ENCODE measurements around the gene MPDZ.

MPDZ gene

DNA sequence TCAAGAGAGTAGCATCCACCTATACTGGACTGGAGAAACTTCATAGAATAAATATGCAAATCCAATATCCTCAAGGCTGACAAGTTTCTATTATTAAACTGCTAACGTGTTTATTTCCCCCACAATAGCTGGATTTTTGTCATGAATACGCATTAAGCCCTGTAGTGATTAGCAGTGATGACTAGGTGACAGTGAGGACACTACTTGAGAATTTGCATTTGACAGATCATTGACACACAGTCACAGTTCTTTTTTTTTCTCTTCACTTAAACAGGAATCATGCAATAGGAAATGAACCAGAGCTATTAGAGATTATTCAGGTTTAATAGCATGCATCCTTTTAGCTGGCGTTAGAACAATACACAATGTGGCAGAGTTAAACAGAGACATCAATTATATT, 35.3 kb downstream of the MPDZ start:
- DNase-seq, result no peak
- Histone ChIP-seq H3K9ac (ENCODE audit: low read length) (no peak overlapping the region), H3K18ac (ENCODE audit: low read length) (no peak overlapping the region), H3K27ac (ENCODE audit: low read depth, low read length) (no peak overlapping the region), H3K23ac (ENCODE audit: low read length) (no peak overlapping the region), H3K79me2 (ENCODE audit: control insufficient read depth, insufficient read depth, low read length, poor library complexity) (no peaks in the 10 kb centered on the region), H3K9me3 (ENCODE audit: insufficient read depth, low read depth, low read length) (no peaks in the 10 kb centered on the region), H2AFZ (ENCODE audit: insufficient read depth, low read length, poor library complexity) (no peak overlapping the region), H3K36me3 (ENCODE audit: control insufficient read depth in 1 of 2, insufficient read depth in 2 of 2, low read length in 2 of 2) (peaks cover 6 to 8% of the 10 kb centered on the region in 2 experiments), H4K91ac (ENCODE audit: low read depth, low read length) (no peak overlapping the region), H2BK120ac (ENCODE audit: insufficient read depth, low read length, poor library complexity) (no peak overlapping the region), H2AK5ac (ENCODE audit: low read length) (no peak overlapping the region), H2BK5ac (ENCODE audit: low read depth, low read length, poor library complexity) (no peak overlapping the region), H3K4me1 (ENCODE audit: control insufficient read depth in 1 of 2, insufficient read depth in 2 of 2, low read length in 2 of 2) (no peaks in the 10 kb centered on the region), H3K27me3 (ENCODE audit: insufficient read depth, low read length) (no peaks in the 10 kb centered on the region), H3K79me1 (ENCODE audit: low read length) (no peaks in the 10 kb centered on the region), H3K4me3 (ENCODE audit: low read depth, low read length) (no peak overlapping the region), H2BK12ac (ENCODE audit: low read length) (no peak overlapping the region), H4K8ac (ENCODE audit: low read depth, low read length) (no peak overlapping the region), H3K4me2 (ENCODE audit: low read length) (no peak overlapping the region), H4K12ac (ENCODE audit: low read depth, low read length) (no peak overlapping the region), H3K4ac (ENCODE audit: low read depth, low read length) (no peak overlapping the region), H3K14ac (ENCODE audit: low read length) (no peak overlapping the region)
- no CpG with 5 or more reads among the region's 3 CpGs for WGBS (ENCODE audit: extremely low coverage, insufficient coverage, insufficient read length)

DNA sequence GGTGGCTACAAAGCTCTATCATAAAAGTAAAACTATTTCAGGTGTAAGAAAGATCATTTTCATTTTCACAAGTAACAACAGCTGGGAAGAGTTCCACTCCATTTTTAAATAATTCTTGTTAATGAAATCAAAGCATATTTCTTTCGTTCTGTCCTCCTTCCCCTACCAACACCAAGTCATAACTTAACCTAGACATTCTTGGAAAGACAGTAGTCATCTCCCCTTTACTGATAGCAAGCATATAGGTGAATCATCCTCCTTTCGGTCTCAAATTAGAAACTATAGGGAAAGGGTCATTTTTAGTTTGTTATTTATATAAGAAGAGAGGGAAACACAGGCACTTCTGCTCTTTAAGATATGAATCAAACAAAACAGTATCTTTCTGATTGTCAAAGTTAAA, 38.2 kb downstream of the MPDZ start:
- Histone ChIP-seq H3K36me3 (ENCODE audit: control insufficient read depth in 1 of 2, insufficient read depth in 2 of 2, low read length in 2 of 2) (peaks cover 6 to 9% of the 10 kb centered on the region in 2 experiments), H3K4me2 (ENCODE audit: low read length) (no peak overlapping the region), H3K14ac (ENCODE audit: low read length) (no peak overlapping the region), H3K9ac (ENCODE audit: low read length) (no peak overlapping the region), H2AFZ (ENCODE audit: insufficient read depth, low read length, poor library complexity) (no peak overlapping the region), H3K23ac (ENCODE audit: low read length) (no peak overlapping the region), H2BK120ac (ENCODE audit: insufficient read depth, low read length, poor library complexity) (no peak overlapping the region), H3K27me3 (ENCODE audit: insufficient read depth, low read length) (no peaks in the 10 kb centered on the region), H2AK5ac (ENCODE audit: low read length) (no peak overlapping the region), H2BK5ac (ENCODE audit: low read depth, low read length, poor library complexity) (no peak overlapping the region), H2BK12ac (ENCODE audit: low read length) (no peak overlapping the region), H3K4ac (ENCODE audit: low read depth, low read length) (no peak overlapping the region), H4K12ac (ENCODE audit: low read depth, low read length) (no peak overlapping the region), H3K4me1 (ENCODE audit: control insufficient read depth in 1 of 2, insufficient read depth in 2 of 2, low read length in 2 of 2) (no peaks in the 10 kb centered on the region), H3K4me3 (ENCODE audit: low read depth, low read length) (no peak overlapping the region), H3K79me2 (ENCODE audit: control insufficient read depth, insufficient read depth, low read length, poor library complexity) (no peaks in the 10 kb centered on the region), H3K9me3 (ENCODE audit: insufficient read depth, low read depth, low read length) (no peaks in the 10 kb centered on the region), H4K8ac (ENCODE audit: low read depth, low read length) (no peak overlapping the region), H4K91ac (ENCODE audit: low read depth, low read length) (no peak overlapping the region), H3K27ac (ENCODE audit: low read depth, low read length) (no peak overlapping the region), H3K18ac (ENCODE audit: low read length) (no peak overlapping the region), H3K79me1 (ENCODE audit: low read length) (no peaks in the 10 kb centered on the region)
- WGBS (ENCODE audit: extremely low coverage, insufficient coverage, insufficient read length), result no CpG with 5 or more reads among the region's 2 CpGs
- no peak for DNase-seq

DNA sequence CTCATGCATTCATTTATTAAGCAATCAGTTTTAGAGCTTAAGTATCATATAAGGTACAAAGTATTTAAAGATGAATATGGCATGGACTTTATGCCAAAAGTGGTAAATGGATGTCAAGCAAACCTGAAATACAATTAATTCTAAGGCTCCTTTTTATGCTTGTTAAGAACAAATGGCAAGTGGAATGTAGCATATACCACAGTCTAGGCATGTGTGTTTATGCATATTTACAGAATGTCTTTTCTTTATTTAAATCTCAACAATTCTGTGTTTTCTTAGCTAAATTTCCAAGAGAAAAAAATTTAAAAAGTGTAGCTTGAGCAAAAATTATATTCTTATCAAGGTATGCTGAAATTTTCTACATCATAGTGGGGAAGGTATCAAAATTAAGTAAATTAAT, 39.8 kb downstream of the MPDZ start:
- Histone ChIP-seq H4K8ac (ENCODE audit: low read depth, low read length) (no peak overlapping the region), H3K79me2 (ENCODE audit: control insufficient read depth, insufficient read depth, low read length, poor library complexity) (no peaks in the 10 kb centered on the region)

DNA sequence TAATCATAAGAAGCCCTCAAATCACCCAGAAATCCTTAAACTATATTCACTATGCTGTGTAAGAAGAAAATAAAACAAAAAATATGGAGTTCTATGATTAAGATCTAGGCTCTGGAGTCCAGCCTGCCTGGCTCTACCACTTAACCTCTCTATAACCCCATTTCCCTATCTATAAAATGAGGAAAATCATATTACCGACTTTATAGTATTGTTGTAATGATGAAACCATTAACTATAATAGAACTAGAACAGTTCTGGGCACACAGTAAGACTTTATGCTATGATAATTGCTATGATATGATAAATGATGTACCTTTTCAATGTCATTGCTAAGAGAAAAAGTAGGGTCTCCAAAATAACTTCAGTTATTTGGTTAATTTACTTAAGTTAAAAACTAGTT, 40.3 kb downstream of the MPDZ start:
- H2AK5ac ChIP-seq (ENCODE audit: low read length), result no peak overlapping the region

More for the DNA sequence above, 39.8 kb downstream of the MPDZ start:
- Histone ChIP-seq H3K9ac (ENCODE audit: low read length) (no peak overlapping the region), H3K27me3 (ENCODE audit: insufficient read depth, low read length) (no peaks in the 10 kb centered on the region), H3K4me2 (ENCODE audit: low read length) (no peak overlapping the region), H3K14ac (ENCODE audit: low read length) (no peak overlapping the region), H4K12ac (ENCODE audit: low read depth, low read length) (no peak overlapping the region), H3K4me3 (ENCODE audit: low read depth, low read length) (no peak overlapping the region), H2BK12ac (ENCODE audit: low read length) (no peak overlapping the region), H3K36me3 (ENCODE audit: control insufficient read depth in 1 of 2, insufficient read depth in 2 of 2, low read length in 2 of 2) (peaks cover 3 to 5% of the 10 kb centered on the region in 2 experiments), H3K4ac (ENCODE audit: low read depth, low read length) (no peak overlapping the region), H2BK120ac (ENCODE audit: insufficient read depth, low read length, poor library complexity) (no peak overlapping the region), H3K27ac (ENCODE audit: low read depth, low read length) (no peak overlapping the region), H3K79me1 (ENCODE audit: low read length) (no peaks in the 10 kb centered on the region), H3K23ac (ENCODE audit: low read length) (no peak overlapping the region), H3K4me1 (ENCODE audit: control insufficient read depth in 1 of 2, insufficient read depth in 2 of 2, low read length in 2 of 2) (no peaks in the 10 kb centered on the region), H2AK5ac (ENCODE audit: low read length) (no peak overlapping the region), H3K18ac (ENCODE audit: low read length) (no peak overlapping the region), H2AFZ (ENCODE audit: insufficient read depth, low read length, poor library complexity) (no peak overlapping the region), H4K91ac (ENCODE audit: low read depth, low read length) (no peak overlapping the region), H2BK5ac (ENCODE audit: low read depth, low read length, poor library complexity) (no peak overlapping the region), H3K9me3 (ENCODE audit: insufficient read depth, low read depth, low read length) (no peaks in the 10 kb centered on the region)
- no peak for DNase-seq

More for the DNA sequence above, 40.3 kb downstream of the MPDZ start:
- Histone ChIP-seq H3K18ac (ENCODE audit: low read length) (no peak overlapping the region), H3K9me3 (ENCODE audit: insufficient read depth, low read depth, low read length) (no peaks in the 10 kb centered on the region), H4K12ac (ENCODE audit: low read depth, low read length) (no peak overlapping the region), H4K91ac (ENCODE audit: low read depth, low read length) (no peak overlapping the region), H3K79me1 (ENCODE audit: low read length) (no peaks in the 10 kb centered on the region), H3K27me3 (ENCODE audit: insufficient read depth, low read length) (no peaks in the 10 kb centered on the region), H3K27ac (ENCODE audit: low read depth, low read length) (no peak overlapping the region), H3K4me1 (ENCODE audit: control insufficient read depth in 1 of 2, insufficient read depth in 2 of 2, low read length in 2 of 2) (no peaks in the 10 kb centered on the region), H2AFZ (ENCODE audit: insufficient read depth, low read length, poor library complexity) (no peak overlapping the region), H3K9ac (ENCODE audit: low read length) (no peak overlapping the region), H3K4me2 (ENCODE audit: low read length) (no peak overlapping the region), H3K36me3 (ENCODE audit: control insufficient read depth in 1 of 2, insufficient read depth in 2 of 2, low read length in 2 of 2) (peaks cover 3 to 5% of the 10 kb centered on the region in 2 experiments), H2BK120ac (ENCODE audit: insufficient read depth, low read length, poor library complexity) (no peak overlapping the region), H2BK5ac (ENCODE audit: low read depth, low read length, poor library complexity) (no peak overlapping the region), H4K8ac (ENCODE audit: low read depth, low read length) (no peak overlapping the region), H3K4me3 (ENCODE audit: low read depth, low read length) (no peak overlapping the region), H3K14ac (ENCODE audit: low read length) (no peak overlapping the region), H3K79me2 (ENCODE audit: control insufficient read depth, insufficient read depth, low read length, poor library complexity) (no peaks in the 10 kb centered on the region), H3K23ac (ENCODE audit: low read length) (no peak overlapping the region), H3K4ac (ENCODE audit: low read depth, low read length) (no peak overlapping the region), H2BK12ac (ENCODE audit: low read length) (no peak overlapping the region)
- DNase-seq, result no peak
- WGBS (ENCODE audit: extremely low coverage, insufficient coverage, insufficient read length), result no CpG with 5 or more reads among the region's 1 CpG

Data from trophoblast cell (in vitro differentiated cells and primary cell).